ENCODE measurements around the gene CHST13.
A peak's percentile ranks its signal among the peaks of the same experiment; 100 is the strongest.

The CHST13 gene

GRCh38 chr3:126538316-126538715 is 14.4 kb downstream of the CHST13 start:
- no peaks in the 10 kb centered on the region for H3K79me1 ChIP-seq (ENCODE audit: low read length)
- H3K27me3 ChIP-seq (ENCODE audit: insufficient read depth, low read length): no peaks in the 10 kb centered on the region

GRCh38 chr3:126538966-126539365 is 15.0 kb downstream of the CHST13 start:
- H3K4me1 ChIP-seq (ENCODE audit: control insufficient read depth in 1 of 2, insufficient read depth in 2 of 2, low read length in 2 of 2): no peaks in the 10 kb centered on the region
- DNase-seq: no peak

More at GRCh38 chr3:126538316-126538715, 14.4 kb downstream of the CHST13 start:
- Histone ChIP-seq H3K4me2 (ENCODE audit: low read length) (no peak overlapping the region), H3K79me2 (ENCODE audit: control insufficient read depth, insufficient read depth, low read length, poor library complexity) (no peaks in the 10 kb centered on the region), H3K14ac (ENCODE audit: low read length) (no peak overlapping the region), H3K4ac (ENCODE audit: low read depth, low read length) (no peak overlapping the region), H2BK12ac (ENCODE audit: low read length) (no peak overlapping the region), H3K9ac (ENCODE audit: low read length) (no peak overlapping the region), H3K36me3 (ENCODE audit: control insufficient read depth in 1 of 2, insufficient read depth in 2 of 2, low read length in 2 of 2) (no peaks in the 10 kb centered on the region), H2BK120ac (ENCODE audit: insufficient read depth, low read length, poor library complexity) (no peak overlapping the region), H3K27ac (ENCODE audit: low read depth, low read length) (no peak overlapping the region), H3K4me3 (ENCODE audit: low read depth, low read length) (no peak overlapping the region), H3K9me3 (ENCODE audit: insufficient read depth, low read depth, low read length) (peaks cover 9% of the 10 kb centered on the region), H3K18ac (ENCODE audit: low read length) (no peak overlapping the region), H4K12ac (ENCODE audit: low read depth, low read length) (no peak overlapping the region), H2AFZ (ENCODE audit: insufficient read depth, low read length, poor library complexity) (no peak overlapping the region), H4K91ac (ENCODE audit: low read depth, low read length) (no peak overlapping the region), H2BK5ac (ENCODE audit: low read depth, low read length, poor library complexity) (no peak overlapping the region), H4K8ac (ENCODE audit: low read depth, low read length) (no peak overlapping the region), H3K4me1 (ENCODE audit: control insufficient read depth in 1 of 2, insufficient read depth in 2 of 2, low read length in 2 of 2) (no peaks in the 10 kb centered on the region), H3K23ac (ENCODE audit: low read length) (no peak overlapping the region), H2AK5ac (ENCODE audit: low read length) (no peak overlapping the region)
- no CpG with 5 or more reads among the region's 9 CpGs for WGBS (ENCODE audit: extremely low coverage, insufficient coverage, insufficient read length)
- DNase-seq: no peak

GRCh38 chr3:126539558-126540250 is 15.7 kb downstream of the CHST13 start:
- no peak overlapping the region for H3K4me2 ChIP-seq (ENCODE audit: low read length)
- H3K9me3 ChIP-seq (ENCODE audit: insufficient read depth, low read depth, low read length): peaks cover 7% of the 10 kb centered on the region
- no peak overlapping the region for H3K18ac ChIP-seq (ENCODE audit: low read length)
- no peak overlapping the region for H2BK5ac ChIP-seq (ENCODE audit: low read depth, low read length, poor library complexity)
- H2BK120ac ChIP-seq (ENCODE audit: insufficient read depth, low read length, poor library complexity): no peak overlapping the region
- H3K36me3 ChIP-seq (ENCODE audit: control insufficient read depth in 1 of 2, insufficient read depth in 2 of 2, low read length in 2 of 2): no peaks in the 10 kb centered on the region
- H4K91ac ChIP-seq (ENCODE audit: low read depth, low read length): no peak overlapping the region
- no peak overlapping the region for H3K27ac ChIP-seq (ENCODE audit: low read depth, low read length)
- H3K27me3 ChIP-seq (ENCODE audit: insufficient read depth, low read length): no peaks in the 10 kb centered on the region
- no CpG with 5 or more reads among the region's 10 CpGs for whole genome bisulfite sequencing (ENCODE audit: extremely low coverage, insufficient coverage, insufficient read length)
- H4K12ac ChIP-seq (ENCODE audit: low read depth, low read length): no peak overlapping the region
- no peaks in the 10 kb centered on the region for H3K79me1 ChIP-seq (ENCODE audit: low read length)
- no peak overlapping the region for H2AK5ac ChIP-seq (ENCODE audit: low read length)
- DNase-seq: no peak
- H3K4me1 ChIP-seq (ENCODE audit: control insufficient read depth in 1 of 2, insufficient read depth in 2 of 2, low read length in 2 of 2): no peaks in the 10 kb centered on the region
- no peak overlapping the region for H3K23ac ChIP-seq (ENCODE audit: low read length)
- H3K4ac ChIP-seq (ENCODE audit: low read depth, low read length): no peak overlapping the region
- H3K14ac ChIP-seq (ENCODE audit: low read length): no peak overlapping the region
- H4K8ac ChIP-seq (ENCODE audit: low read depth, low read length): no peak overlapping the region
- H3K9ac ChIP-seq (ENCODE audit: low read length): no peak overlapping the region
- H3K79me2 ChIP-seq (ENCODE audit: control insufficient read depth, insufficient read depth, low read length, poor library complexity): no peaks in the 10 kb centered on the region
- no peak overlapping the region for H2AFZ ChIP-seq (ENCODE audit: insufficient read depth, low read length, poor library complexity)
- H2BK12ac ChIP-seq (ENCODE audit: low read length): no peak overlapping the region
- H3K4me3 ChIP-seq (ENCODE audit: low read depth, low read length): peak overlapping the region; percentile 50

More at GRCh38 chr3:126538966-126539365, 15.0 kb downstream of the CHST13 start:
- Histone ChIP-seq H3K4me3 (ENCODE audit: low read depth, low read length) (no peak overlapping the region), H2BK120ac (ENCODE audit: insufficient read depth, low read length, poor library complexity) (no peak overlapping the region), H3K79me1 (ENCODE audit: low read length) (no peaks in the 10 kb centered on the region), H3K23ac (ENCODE audit: low read length) (no peak overlapping the region), H3K9me3 (ENCODE audit: insufficient read depth, low read depth, low read length) (peaks cover 9% of the 10 kb centered on the region), H3K18ac (ENCODE audit: low read length) (no peak overlapping the region), H3K36me3 (ENCODE audit: control insufficient read depth in 1 of 2, insufficient read depth in 2 of 2, low read length in 2 of 2) (no peaks in the 10 kb centered on the region), H4K8ac (ENCODE audit: low read depth, low read length) (no peak overlapping the region), H3K79me2 (ENCODE audit: control insufficient read depth, insufficient read depth, low read length, poor library complexity) (no peaks in the 10 kb centered on the region), H2AK5ac (ENCODE audit: low read length) (no peak overlapping the region), H3K14ac (ENCODE audit: low read length) (no peak overlapping the region), H3K27me3 (ENCODE audit: insufficient read depth, low read length) (no peaks in the 10 kb centered on the region), H3K4me2 (ENCODE audit: low read length) (no peak overlapping the region), H2BK5ac (ENCODE audit: low read depth, low read length, poor library complexity) (no peak overlapping the region), H2BK12ac (ENCODE audit: low read length) (no peak overlapping the region), H4K12ac (ENCODE audit: low read depth, low read length) (no peak overlapping the region), H3K4ac (ENCODE audit: low read depth, low read length) (no peak overlapping the region), H3K9ac (ENCODE audit: low read length) (no peak overlapping the region), H3K27ac (ENCODE audit: low read depth, low read length) (no peak overlapping the region), H2AFZ (ENCODE audit: insufficient read depth, low read length, poor library complexity) (no peak overlapping the region), H4K91ac (ENCODE audit: low read depth, low read length) (no peak overlapping the region)
- WGBS (ENCODE audit: extremely low coverage, insufficient coverage, insufficient read length): no CpG with 5 or more reads among the region's 5 CpGs

GRCh38 chr3:126540342-126540849 is 16.4 kb downstream of the CHST13 start:
- no peak overlapping the region for H3K27ac ChIP-seq (ENCODE audit: low read depth, low read length)
- H3K79me1 ChIP-seq (ENCODE audit: low read length): no peaks in the 10 kb centered on the region
- H3K9ac ChIP-seq (ENCODE audit: low read length): no peak overlapping the region
- no peaks in the 10 kb centered on the region for H3K27me3 ChIP-seq (ENCODE audit: insufficient read depth, low read length)
- H3K79me2 ChIP-seq (ENCODE audit: control insufficient read depth, insufficient read depth, low read length, poor library complexity): no peaks in the 10 kb centered on the region
- no peaks in the 10 kb centered on the region for H3K36me3 ChIP-seq (ENCODE audit: control insufficient read depth in 1 of 2, insufficient read depth in 2 of 2, low read length in 2 of 2)
- H2BK12ac ChIP-seq (ENCODE audit: low read length): no peak overlapping the region
- no peak overlapping the region for H4K8ac ChIP-seq (ENCODE audit: low read depth, low read length)
- H2BK5ac ChIP-seq (ENCODE audit: low read depth, low read length, poor library complexity): no peak overlapping the region
- H3K4me1 ChIP-seq (ENCODE audit: control insufficient read depth in 1 of 2, insufficient read depth in 2 of 2, low read length in 2 of 2): no peaks in the 10 kb centered on the region
- no peak overlapping the region for H3K4me3 ChIP-seq (ENCODE audit: low read depth, low read length)
- no peak overlapping the region for H2AFZ ChIP-seq (ENCODE audit: insufficient read depth, low read length, poor library complexity)
- no peak overlapping the region for H4K91ac ChIP-seq (ENCODE audit: low read depth, low read length)
- peaks cover 7% of the 10 kb centered on the region for H3K9me3 ChIP-seq (ENCODE audit: insufficient read depth, low read depth, low read length)
- no peak overlapping the region for H3K14ac ChIP-seq (ENCODE audit: low read length)
- H3K4ac ChIP-seq (ENCODE audit: low read depth, low read length): no peak overlapping the region
- no peak overlapping the region for H4K12ac ChIP-seq (ENCODE audit: low read depth, low read length)
- peak; percentile 29 to 79 for DNase-seq
- H3K18ac ChIP-seq (ENCODE audit: low read length): no peak overlapping the region
- no peak overlapping the region for H3K4me2 ChIP-seq (ENCODE audit: low read length)
- WGBS (ENCODE audit: extremely low coverage, insufficient coverage, insufficient read length): no CpG with 5 or more reads among the region's 9 CpGs
- H2BK120ac ChIP-seq (ENCODE audit: insufficient read depth, low read length, poor library complexity): no peak overlapping the region
- H3K23ac ChIP-seq (ENCODE audit: low read length): no peak overlapping the region
- no peak overlapping the region for H2AK5ac ChIP-seq (ENCODE audit: low read length)

Measured in trophoblast cell (in vitro differentiated cells and primary cell).